Neuronal stem cell (in vitro differentiated cells): ENCODE results near the gene PKP3.
A peak's percentile ranks its signal among the peaks of the same experiment; 100 is the strongest.

Source experiments
- DNase-seq: peaks from one replicate; pipeline ENCODE4 v3.0.0-alpha.2; 2013; ENCODE audit warnings: low spot score
- H2AFZ ChIP-seq: one replicate; pipeline ENCODE4 v1.6.1; 2013; ENCODE audit warnings: mild to moderate bottlenecking, low read length, inconsistent platforms
- H2AK5ac ChIP-seq: 2 replicates; pipeline ENCODE4 v1.6.1; 2013; ENCODE audit warnings: low read depth, mild to moderate bottlenecking, inconsistent platforms, low read length, moderate library complexity, mixed read lengths
- H2BK120ac ChIP-seq: 2 replicates; pipeline ENCODE4 v1.6.1; 2013; ENCODE audit warnings: low read depth, mild to moderate bottlenecking, inconsistent platforms, low read length, moderate library complexity, mixed read lengths
- H2BK12ac ChIP-seq: one replicate; pipeline ENCODE4 v1.6.1; 2013; ENCODE audit warnings: low read length, inconsistent platforms
- H2BK15ac ChIP-seq: 2 replicates; pipeline ENCODE4 v1.6.1; 2013; ENCODE audit warnings: mild to moderate bottlenecking, low read length, inconsistent platforms, mixed read lengths
- H2BK5ac ChIP-seq: one replicate; pipeline ENCODE4 v1.6.1; 2013; ENCODE audit warnings: inconsistent platforms, mild to moderate bottlenecking, low read length, moderate library complexity
- H3K14ac ChIP-seq: one replicate; pipeline ENCODE4 v1.6.1; 2013; ENCODE audit warnings: low read length, inconsistent platforms
- H3K18ac ChIP-seq: 2 replicates; pipeline ENCODE4 v1.6.1; 2013; ENCODE audit warnings: low read length, inconsistent platforms
- H3K23ac ChIP-seq: 2 replicates; pipeline ENCODE4 v1.6.1; 2013; ENCODE audit warnings: low read depth, mild to moderate bottlenecking, mixed read lengths, low read length, inconsistent platforms; ENCODE audit not compliant: poor library complexity
- H3K27ac ChIP-seq: replicated peaks from 3 replicates; pipeline ENCODE4 v1.5.1; 2013; ENCODE audit warnings: low read length, inconsistent platforms
- H3K27me3 ChIP-seq, 3 experiments: 2 replicates each; pipeline ENCODE4 v1.6.1; 2013; ENCODE audit warnings: low read length in 3 of 3, mild to moderate bottlenecking in 2 of 3, inconsistent platforms in 1 of 3, low read depth in 1 of 3, mixed read lengths in 1 of 3, moderate library complexity in 1 of 3; ENCODE audit not compliant: control insufficient read depth in 3 of 3, insufficient read depth in 3 of 3
- H3K36me3 ChIP-seq, 2 donors: replicated peaks in 1 of 2; 2 replicates each; pipeline ENCODE4 v1.6.1; 2013; ENCODE audit warnings: low read length in 2 of 2; ENCODE audit not compliant: control insufficient read depth in 2 of 2, insufficient read depth in 2 of 2
- H3K4ac ChIP-seq: 2 replicates; pipeline ENCODE4 v1.6.1; 2013; ENCODE audit warnings: inconsistent platforms, mild to moderate bottlenecking, low read length, moderate library complexity
- H3K4me1 ChIP-seq, 2 donors: 1 replicate in 1 of 2; 2 replicates in 1 of 2; pipeline ENCODE4 v1.6.1; 2013; ENCODE audit warnings: low read length in 2 of 2, low read depth in 1 of 2; ENCODE audit not compliant: control insufficient read depth in 2 of 2, insufficient read depth in 1 of 2
- H3K4me2 ChIP-seq: one replicate; pipeline ENCODE4 v1.6.1; 2013; ENCODE audit warnings: mild to moderate bottlenecking, low read length, inconsistent platforms; ENCODE audit not compliant: insufficient read depth, poor library complexity, severe bottlenecking
- H3K4me3 ChIP-seq, 2 donors: 2 replicates each; pipeline ENCODE4 v1.5.1; 2013; ENCODE audit warnings: low read length in 2 of 2, mild to moderate bottlenecking in 2 of 2, inconsistent platforms in 1 of 2, moderate library complexity in 1 of 2
- H3K79me1 ChIP-seq: one replicate; pipeline ENCODE4 v1.6.1; 2013; ENCODE audit warnings: low read depth, mild to moderate bottlenecking, inconsistent platforms, low read length, moderate library complexity
- H3K9ac ChIP-seq: one replicate; pipeline ENCODE4 v1.6.1; 2013; ENCODE audit warnings: mild to moderate bottlenecking, low read depth, low read length, inconsistent platforms; ENCODE audit not compliant: poor library complexity
- H3K9me3 ChIP-seq, 2 donors: replicated peaks in 1 of 2; 2 replicates each; pipeline versions ENCODE3 to v1.6.1; 2013; ENCODE audit warnings: low read length in 2 of 2, mild to moderate bottlenecking in 2 of 2, inconsistent platforms in 1 of 2, low read depth in 1 of 2, mixed read lengths in 1 of 2, moderate library complexity in 1 of 2; ENCODE audit not compliant: control insufficient read depth in 2 of 2, insufficient read depth in 1 of 2
- H4K8ac ChIP-seq: one replicate; pipeline ENCODE4 v1.6.1; 2013; ENCODE audit warnings: low read depth, mild to moderate bottlenecking, inconsistent platforms, low read length, moderate library complexity
- H4K91ac ChIP-seq: one replicate; pipeline ENCODE4 v1.6.1; 2013; ENCODE audit warnings: low read length, low read depth, mild to moderate bottlenecking, inconsistent platforms; ENCODE audit not compliant: poor library complexity
- WGBS, 2 donors: extraction: QIAGEN DNeasy Blood & Tissue Kit; methylation state at CpG; one replicate each; pipeline ENCODE4 v1.1.7; 2013; ENCODE audit warnings: missing lambda C conversion rate in 2 of 2, mixed read lengths in 1 of 2; ENCODE audit not compliant: insufficient read length in 2 of 2, insufficient replicate concordance in 1 of 2; ENCODE audit errors: extremely low coverage in 2 of 2; 5-methylcytosine and 5-hydroxymethylcytosine counted together

PKP3 gene

GRCh38 chr11:395866-396265, 1.9 kb downstream of the PKP3 start:
- Histone ChIP-seq H3K14ac (peak overlapping the region; percentile 56), H2BK5ac (peak overlapping the region; percentile 82), H3K4me1 (peaks cover 6 to 8% of the 10 kb centered on the region in 2 donors), H2AFZ (no peak overlapping the region), H3K9me3 (peaks cover 0 to 6% of the 10 kb centered on the region in 2 donors), H3K27me3 (peaks cover 0 to 3% (median 0%) of the 10 kb centered on the region in 3 experiments), H3K9ac (peak overlapping the region; percentile 21), H3K18ac (peak overlapping the region; percentile 76), H3K79me1 (peaks cover 5% of the 10 kb centered on the region), H2AK5ac (peak overlapping the region; percentile 97), H2BK120ac (no peak overlapping the region), H2BK12ac (peak overlapping the region; percentile 84), H4K91ac (no peak overlapping the region), H3K27ac (no peak overlapping the region), H3K23ac (peak overlapping the region; percentile 80), H3K4me3 (no peak overlapping the region), H3K4me2 (no peak overlapping the region), H3K36me3 (no peaks in the 10 kb centered on the region), H2BK15ac (peak overlapping the region; percentile 55), H4K8ac (peak overlapping the region; percentile 43), H3K4ac (no peak overlapping the region)
- no peak for DNase-seq
- no CpG with 5 or more reads among the region's 11 CpGs for WGBS, 2 donors

GRCh38 chr11:396511-396947, 2.5 kb downstream of the PKP3 start:
- Histone ChIP-seq H3K27ac (no peak overlapping the region), H2BK120ac (no peak overlapping the region), H2BK15ac (peak overlapping the region; percentile 55), H3K4me3 (no peak overlapping the region), H2AK5ac (peak overlapping the region; percentile 97), H3K18ac (peak overlapping the region; percentile 64), H2AFZ (peak overlapping the region; percentile 11), H3K9me3 (peaks cover 0 to 6% of the 10 kb centered on the region in 2 donors), H3K27me3 (peaks cover 0 to 3% (median 0%) of the 10 kb centered on the region in 3 experiments), H3K23ac (peak overlapping the region; percentile 80), H3K14ac (peak overlapping the region; percentile 56), H2BK5ac (peak overlapping the region; percentile 75), H4K91ac (no peak overlapping the region), H2BK12ac (peak overlapping the region; percentile 84), H3K4ac (no peak overlapping the region), H3K79me1 (peaks cover 5% of the 10 kb centered on the region), H3K4me2 (no peak overlapping the region), H3K36me3 (no peaks in the 10 kb centered on the region), H3K9ac (peak overlapping the region; percentile 50), H3K4me1 (peaks cover 6 to 8% of the 10 kb centered on the region in 2 donors), H4K8ac (no peak overlapping the region)
- no peak for DNase-seq
- WGBS, 2 donors, result no CpG with 5 or more reads among the region's 23 CpGs

GRCh38 chr11:396948-397548, 3.0 kb downstream of the PKP3 start:
- no peak overlapping the region for H3K9ac ChIP-seq
- H3K27ac ChIP-seq, result no peak overlapping the region
- H2AFZ ChIP-seq, result peak overlapping the region; percentile 11
- peak overlapping the region; percentile 56 for H3K14ac ChIP-seq
- peaks cover 5% of the 10 kb centered on the region for H3K79me1 ChIP-seq
- H3K4me3 ChIP-seq, result no peak overlapping the region
- H2BK12ac ChIP-seq, result peak overlapping the region; percentile 73
- peaks cover 0 to 3% (median 0%) of the 10 kb centered on the region in 3 experiments for H3K27me3 ChIP-seq
- no peak for DNase-seq
- no peak overlapping the region for H3K23ac ChIP-seq
- H3K9me3 ChIP-seq, result peaks cover 0 to 6% of the 10 kb centered on the region in 2 donors
- no peak overlapping the region for H3K4ac ChIP-seq
- no peak overlapping the region for H4K91ac ChIP-seq
- WGBS, 2 donors, result no CpG with 5 or more reads among the region's 43 CpGs
- peaks cover 6 to 8% of the 10 kb centered on the region in 2 donors for H3K4me1 ChIP-seq
- peak overlapping the region; percentile 97 for H2AK5ac ChIP-seq
- peak overlapping the region; percentile 11 for H3K4me2 ChIP-seq
- H4K8ac ChIP-seq, result no peak overlapping the region
- H2BK5ac ChIP-seq, result peak overlapping the region; percentile 75
- no peaks in the 10 kb centered on the region for H3K36me3 ChIP-seq
- H2BK120ac ChIP-seq, result no peak overlapping the region
- peak overlapping the region; percentile 64 for H3K18ac ChIP-seq
- H2BK15ac ChIP-seq, result peak overlapping the region; percentile 55

GRCh38 chr11:398826-399225, 4.8 kb downstream of the PKP3 start:
- H3K18ac ChIP-seq, result no peak overlapping the region
- no peak overlapping the region for H3K4me2 ChIP-seq
- no peak overlapping the region for H3K27ac ChIP-seq
- H2BK120ac ChIP-seq, result no peak overlapping the region
- no peak overlapping the region for H2AFZ ChIP-seq
- H3K79me1 ChIP-seq, result peaks cover 5% of the 10 kb centered on the region
- no peak overlapping the region for H4K8ac ChIP-seq
- DNase-seq, result no peak
- no peak overlapping the region for H2BK15ac ChIP-seq
- no peak overlapping the region for H2BK12ac ChIP-seq
- H2AK5ac ChIP-seq, result peak overlapping the region; percentile 46
- no peak overlapping the region for H3K4me3 ChIP-seq
- H2BK5ac ChIP-seq, result no peak overlapping the region
- H4K91ac ChIP-seq, result peak overlapping the region; percentile 89
- H3K14ac ChIP-seq, result no peak overlapping the region
- no CpG with 5 or more reads among the region's 20 CpGs for WGBS, 2 donors
- peaks cover 0 to 3% (median 0%) of the 10 kb centered on the region in 3 experiments for H3K27me3 ChIP-seq
- no peaks in the 10 kb centered on the region for H3K36me3 ChIP-seq
- no peak overlapping the region for H3K23ac ChIP-seq
- peaks cover 0 to 6% of the 10 kb centered on the region in 2 donors for H3K9me3 ChIP-seq
- H3K9ac ChIP-seq, result peak overlapping the region; percentile 50
- peaks cover 0 to 2% of the 10 kb centered on the region in 2 donors for H3K4me1 ChIP-seq
- H3K4ac ChIP-seq, result no peak overlapping the region
